HTERT RPE-1 (cell line): ENCODE measurements around the gene TSPAN2.

ENCODE experiments used
- in situ Hi-C: fragments of 300-500 bp; cut with MboI; formaldehyde crosslinking; loops from 4 replicates; pipeline ENCODE4 v1.14.3; 2020; ENCODE audit warnings: low sequenced_read_pairs

TSPAN2 gene

DNA sequence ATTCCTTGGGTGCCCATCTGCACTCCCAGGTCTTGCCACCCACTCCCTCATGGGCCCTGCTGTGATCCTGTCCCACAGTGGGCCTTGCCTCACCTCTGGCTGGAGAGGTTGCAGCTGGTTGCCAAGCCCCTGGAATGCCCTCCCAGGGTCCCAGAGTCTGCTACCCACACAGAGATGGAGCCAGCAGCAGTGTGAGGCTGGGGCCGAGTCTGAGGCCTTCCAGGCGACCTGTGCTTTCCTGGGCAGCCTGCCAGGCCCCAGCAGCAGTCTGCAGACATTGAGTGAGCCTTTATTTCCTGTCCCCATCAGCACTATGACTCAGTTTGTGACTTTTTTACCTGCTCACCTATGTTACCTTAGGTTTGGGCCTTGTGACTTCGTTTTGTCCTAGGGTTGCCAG is 25.0 kb upstream of the TSPAN2 start:
- in situ Hi-C loops: no loop called here

DNA sequence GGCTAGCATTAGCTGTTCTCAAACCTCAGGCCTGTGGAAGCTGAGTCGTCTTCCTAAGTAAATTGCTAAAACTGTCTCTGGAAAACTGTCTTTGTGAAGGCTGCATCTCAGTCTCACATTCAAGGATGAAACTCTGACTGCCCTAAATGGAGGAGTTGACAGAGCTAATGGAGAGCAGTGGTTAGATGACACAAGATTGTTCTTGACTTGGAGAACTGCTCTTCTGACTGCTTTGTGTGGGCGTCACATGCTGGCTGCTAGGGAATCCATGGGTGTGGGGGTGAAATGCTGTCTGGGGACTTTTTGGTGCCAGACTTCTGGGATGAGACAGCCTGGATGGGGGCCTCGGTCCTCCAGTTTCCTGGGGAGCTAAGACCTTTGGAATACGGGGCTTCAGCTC is 24.5 kb upstream of the TSPAN2 start:
- in situ Hi-C loops: no loop called here

DNA sequence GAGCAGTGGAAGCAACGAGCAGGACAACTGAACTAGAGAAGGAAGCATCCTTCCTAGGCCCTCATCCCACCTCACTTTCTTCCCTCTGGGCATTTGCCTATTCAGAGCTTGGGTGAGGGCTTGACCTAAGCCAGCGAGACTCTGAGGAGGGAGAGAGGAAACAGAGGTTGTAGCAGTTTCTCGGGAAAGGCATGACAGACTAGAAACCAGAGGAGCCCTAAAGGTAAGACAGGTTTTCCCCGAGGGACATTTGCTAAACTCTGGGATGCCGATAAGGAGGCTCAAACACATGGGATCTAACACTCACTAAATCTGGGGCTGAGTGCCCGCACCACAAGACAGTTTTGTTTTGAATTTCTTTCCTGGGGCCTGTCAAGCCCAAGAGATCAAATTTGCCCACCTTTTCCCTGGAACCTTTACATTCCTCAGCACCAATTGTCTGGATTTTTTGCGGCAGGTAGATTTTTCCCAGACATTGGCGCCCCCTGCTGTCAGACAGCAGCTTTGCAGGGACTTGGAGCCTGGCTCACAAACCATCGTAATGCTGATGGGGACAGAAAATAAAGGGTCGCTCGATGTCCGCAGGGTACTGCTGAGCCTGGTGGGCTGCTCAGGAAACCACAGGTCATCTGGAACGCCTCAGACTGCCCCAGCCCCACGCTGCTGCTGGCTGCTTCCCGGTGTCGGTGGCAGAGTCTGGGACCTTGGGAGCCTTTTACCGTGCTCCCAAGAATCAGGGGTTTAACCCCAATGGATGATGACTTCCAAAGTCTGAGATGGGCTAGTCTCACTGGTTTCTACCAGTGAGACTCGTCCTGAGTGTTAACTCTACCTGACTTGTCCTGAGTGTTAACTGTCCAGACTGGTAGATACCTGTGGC is 23.4 kb upstream of the TSPAN2 start:
- in situ Hi-C loops: no loop called here

DNA sequence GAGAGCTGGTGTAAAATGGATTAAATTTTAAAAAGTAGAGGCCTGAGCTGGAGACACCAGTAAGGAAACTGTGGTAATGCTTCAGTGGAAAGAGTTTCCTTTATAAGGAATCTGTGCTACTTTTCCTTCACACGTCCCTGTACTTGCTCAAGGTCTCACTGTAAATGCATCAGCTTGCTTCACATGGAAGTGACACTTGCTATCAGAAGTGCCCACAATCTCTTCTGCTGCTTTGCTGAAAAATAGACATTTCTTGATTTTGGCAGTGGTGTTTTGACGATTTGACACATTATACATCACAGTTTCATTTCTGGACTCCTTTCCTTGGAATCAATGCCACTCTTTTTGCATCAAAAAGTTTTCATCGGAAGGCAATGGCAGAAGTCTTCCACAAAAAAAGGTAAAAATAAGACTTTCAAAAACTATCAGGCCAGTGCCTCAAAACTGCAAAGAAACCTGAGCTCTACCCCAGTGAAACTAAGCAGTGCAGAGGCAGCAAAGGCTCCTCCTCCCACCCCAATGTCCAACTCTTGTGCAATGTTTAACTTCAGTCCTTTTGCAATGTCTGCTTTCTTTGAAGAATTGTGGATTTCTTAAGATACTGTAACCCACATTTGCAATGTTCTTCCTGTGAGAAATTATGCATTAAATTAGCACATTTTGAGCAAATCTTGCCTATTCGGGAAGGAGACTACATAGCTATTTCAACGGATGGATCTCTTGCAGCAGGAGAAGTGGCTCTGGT is 18.4 kb upstream of the TSPAN2 start:
- in situ Hi-C loops: no loop called here

DNA sequence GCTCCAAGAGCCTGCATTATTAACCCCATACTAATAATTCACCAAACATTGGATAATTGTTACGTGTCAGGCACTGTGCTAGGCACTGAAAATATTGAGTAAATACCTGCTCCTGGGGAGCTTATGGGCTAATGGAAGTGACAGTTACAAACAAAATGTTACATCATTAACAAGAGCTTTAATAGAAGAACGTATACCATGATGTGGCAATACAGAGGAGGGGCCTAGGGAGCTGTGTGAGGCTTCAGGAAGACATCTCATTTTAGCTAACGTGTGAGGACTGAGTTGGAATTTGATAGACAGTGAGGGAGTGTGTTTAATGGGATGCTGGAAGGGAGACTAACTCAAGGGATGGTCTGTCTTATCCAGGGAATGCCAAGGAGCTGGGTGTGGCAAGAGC is 16.5 kb upstream of the TSPAN2 start:
- in situ Hi-C loops: no loop called here

DNA sequence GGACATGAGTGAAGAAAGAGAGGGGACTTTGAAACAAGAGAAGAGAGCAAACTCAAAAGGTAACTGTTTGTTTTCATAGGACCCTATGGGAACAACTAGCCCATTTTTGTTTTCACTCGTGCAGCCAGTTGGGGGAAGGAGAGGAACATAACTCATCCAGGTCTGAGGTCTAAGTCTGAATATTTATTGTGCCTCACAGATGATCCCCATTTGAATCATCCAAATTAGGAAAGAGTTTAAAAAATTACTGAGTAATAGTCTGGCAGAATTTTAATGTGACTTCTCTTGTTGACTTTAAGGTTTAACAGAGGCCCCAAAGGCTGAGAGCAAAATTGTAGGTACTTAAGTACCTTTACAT is 10.4 kb upstream of the TSPAN2 start:
- in situ Hi-C loops: no loop called here

DNA sequence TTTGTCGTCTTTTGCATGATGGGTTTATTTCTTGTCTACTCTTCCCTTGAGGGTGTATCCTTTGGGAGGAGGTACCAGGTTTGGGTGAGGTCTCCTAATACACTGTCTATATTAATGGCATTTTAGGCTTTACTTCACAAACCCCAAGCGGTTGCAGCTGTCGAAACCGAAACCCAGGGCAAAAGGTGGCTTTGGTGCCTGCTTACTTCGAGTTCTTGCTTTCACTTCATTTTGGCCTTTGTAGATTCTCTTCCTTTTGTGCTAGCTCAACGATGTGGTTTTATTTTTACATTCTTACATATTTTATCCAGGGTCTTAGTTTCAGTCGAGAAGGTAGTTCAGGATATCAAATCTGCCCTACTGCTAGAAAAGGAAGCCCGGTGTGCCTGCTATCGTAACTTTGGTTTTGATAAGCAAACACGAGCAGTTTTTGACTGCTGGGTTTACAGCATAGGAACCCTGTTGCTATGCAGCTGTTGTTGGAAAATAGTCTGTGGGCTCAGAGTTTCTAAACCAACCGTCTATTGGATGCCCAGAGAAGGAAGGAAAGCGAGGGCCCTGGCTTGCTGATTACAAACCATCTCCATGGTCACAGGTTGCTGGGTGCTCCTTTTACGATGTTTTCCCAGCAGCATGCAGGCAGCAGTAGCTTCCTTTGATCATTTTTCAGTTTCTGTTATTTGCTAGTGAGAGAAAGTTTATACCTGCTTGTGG is 9.8 kb upstream of the TSPAN2 start:
- in situ Hi-C loops: no loop called here

DNA sequence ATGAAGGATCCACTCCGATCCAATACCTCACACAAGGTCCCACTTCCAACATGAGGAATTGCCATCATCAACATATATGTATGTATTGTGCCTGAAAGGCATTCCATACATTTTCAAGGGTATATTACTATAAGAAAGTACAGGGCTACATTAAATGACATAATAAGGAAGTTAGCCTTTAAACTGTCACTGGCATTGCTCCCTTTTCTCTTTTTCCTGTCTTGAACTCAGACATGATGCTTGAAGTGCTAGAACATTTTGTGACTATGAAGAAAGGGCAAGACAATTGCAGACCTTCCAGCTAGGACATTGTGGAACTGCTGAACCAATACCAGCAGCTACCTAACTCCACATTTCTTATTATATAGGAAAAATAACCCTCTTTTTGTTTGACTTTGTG is 2.9 kb upstream of the TSPAN2 start:
- in situ Hi-C loops: no loop called here

DNA sequence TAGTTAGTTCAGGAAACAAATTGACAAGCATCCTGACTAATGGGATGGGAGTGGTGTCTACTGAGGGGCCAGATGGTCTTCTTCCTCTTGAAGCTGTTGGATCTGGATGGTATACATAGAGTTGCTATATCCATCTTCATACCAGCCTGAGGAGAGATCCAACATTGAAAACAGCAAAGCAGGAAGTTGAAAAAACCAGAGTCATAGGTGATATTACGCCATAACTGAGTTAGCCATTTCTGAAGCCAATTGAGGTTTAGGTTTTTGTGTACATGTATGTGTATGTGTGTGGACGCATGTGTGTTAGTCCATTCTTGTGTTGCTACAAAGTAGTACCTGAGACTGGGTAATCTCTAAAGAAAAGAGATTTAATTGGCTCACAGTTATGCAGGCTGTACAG is 2.3 kb upstream of the TSPAN2 start:
- in situ Hi-C loops: no loop called here

DNA sequence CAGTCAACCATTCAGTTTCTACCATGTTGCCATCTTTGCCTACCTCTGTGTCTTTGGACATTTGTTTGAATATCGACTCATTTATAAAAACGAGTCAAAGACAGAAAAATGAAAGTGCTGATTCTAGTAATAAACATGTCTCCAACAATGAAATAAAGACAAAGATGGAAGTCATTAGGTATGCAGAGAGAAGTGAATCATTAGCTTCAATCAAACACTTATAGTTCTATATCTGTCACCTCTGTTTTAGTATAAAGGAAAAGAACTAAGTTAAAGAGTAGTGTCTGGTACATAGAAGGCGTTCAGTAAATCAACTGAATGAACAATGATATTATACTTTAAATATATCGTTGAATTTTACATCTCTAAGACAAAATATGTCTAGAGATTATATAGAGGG is 1.7 kb upstream of the TSPAN2 start:
- in situ Hi-C loops: no loop called here

DNA sequence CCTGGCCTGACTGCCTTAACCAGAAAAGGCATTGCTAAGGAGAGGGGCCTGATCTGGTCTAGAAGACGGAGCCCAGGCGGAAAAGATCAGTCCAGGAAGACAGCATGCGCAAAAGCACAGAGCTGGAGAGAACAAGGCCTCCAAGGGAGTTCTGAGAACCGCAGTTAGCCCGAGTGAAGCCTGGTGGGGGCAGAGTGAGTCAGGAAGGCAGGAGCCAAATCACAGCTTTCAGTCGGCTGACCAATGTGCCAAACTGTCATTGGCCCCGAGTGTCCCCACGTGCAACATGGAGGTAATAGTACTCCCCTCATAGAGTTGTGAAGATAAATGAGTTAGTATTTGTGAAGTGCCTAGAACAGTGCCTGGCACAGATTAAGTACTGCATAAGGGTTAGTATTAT is 1.2 kb upstream of the TSPAN2 start:
- in situ Hi-C loops: no loop called here

DNA sequence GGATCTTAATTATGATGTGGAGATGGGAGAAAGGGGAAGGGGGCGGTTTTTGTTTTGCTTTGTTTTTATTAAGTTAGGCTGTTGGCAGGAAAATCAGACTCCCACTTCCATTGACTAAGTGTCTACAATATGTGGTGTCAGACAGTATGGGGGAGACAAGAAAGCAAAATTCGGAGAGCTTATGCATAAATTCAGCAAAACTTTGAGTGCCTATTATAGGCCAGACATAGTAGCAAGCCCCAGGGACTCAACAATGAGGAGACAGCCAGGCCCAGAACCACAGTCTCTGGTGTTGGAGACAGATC is 835 bp upstream of the TSPAN2 start:
- in situ Hi-C loops: no loop called here

DNA sequence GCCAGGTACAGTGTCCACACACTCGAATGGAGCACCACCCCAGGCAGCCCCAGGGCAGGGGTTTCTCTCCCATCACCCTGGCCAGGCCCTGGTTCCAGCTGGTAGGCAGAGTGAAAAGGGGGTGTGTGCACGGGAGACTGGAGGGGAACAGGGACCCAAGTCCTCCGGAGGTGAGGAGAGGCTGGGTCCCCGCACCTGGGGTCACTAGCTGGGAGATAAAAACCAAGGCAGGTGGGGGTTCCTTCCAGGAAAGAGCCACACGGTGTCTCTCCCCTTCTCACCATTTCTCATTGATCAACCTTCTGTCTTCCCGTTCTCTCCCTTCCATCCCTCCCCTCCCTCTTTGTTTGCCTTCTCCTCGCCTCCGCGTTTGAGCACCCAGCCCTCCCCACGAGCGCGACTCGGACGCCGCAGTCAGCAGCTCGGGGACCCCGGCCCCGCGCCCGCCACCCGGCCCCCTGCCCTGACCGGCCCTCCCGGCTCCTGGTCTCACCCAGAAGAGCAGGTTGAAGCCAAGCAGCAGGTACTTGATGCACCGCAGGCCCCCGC is 358 bp downstream of the TSPAN2 start:
- in situ Hi-C loops: no loop called here

DNA sequence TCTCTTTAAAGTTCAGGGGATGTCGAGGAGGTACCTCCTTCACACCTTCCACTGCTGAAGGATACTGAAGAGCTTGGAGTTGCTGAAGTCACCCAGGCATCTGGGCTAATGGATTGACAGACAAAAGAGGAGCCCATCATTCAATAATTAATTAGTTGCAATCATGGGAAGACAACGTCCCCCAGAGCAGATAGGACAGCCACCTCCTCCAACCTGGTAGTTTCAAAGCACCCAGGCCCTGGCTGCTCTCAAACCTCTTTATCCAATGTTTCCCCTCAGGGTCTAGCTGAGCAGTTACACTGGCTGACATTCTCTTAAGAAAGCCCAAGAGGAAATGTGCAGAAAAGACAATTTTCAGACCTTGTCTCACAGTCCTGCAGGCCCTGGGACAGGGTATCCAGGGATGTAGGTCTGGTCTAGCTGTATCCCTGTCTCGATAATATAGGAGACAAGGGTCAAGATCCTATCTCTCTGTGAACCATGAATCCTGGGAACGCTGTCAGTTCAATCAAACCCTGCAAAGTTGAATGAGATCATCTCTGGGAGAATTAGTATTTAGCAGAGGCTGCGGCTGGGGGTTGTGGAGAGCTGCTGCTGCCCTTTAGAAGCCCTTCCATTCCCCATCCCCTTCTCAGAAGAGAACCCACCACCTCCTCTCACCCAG is 1.1 kb downstream of the TSPAN2 start:
- in situ Hi-C loops: no loop called here

DNA sequence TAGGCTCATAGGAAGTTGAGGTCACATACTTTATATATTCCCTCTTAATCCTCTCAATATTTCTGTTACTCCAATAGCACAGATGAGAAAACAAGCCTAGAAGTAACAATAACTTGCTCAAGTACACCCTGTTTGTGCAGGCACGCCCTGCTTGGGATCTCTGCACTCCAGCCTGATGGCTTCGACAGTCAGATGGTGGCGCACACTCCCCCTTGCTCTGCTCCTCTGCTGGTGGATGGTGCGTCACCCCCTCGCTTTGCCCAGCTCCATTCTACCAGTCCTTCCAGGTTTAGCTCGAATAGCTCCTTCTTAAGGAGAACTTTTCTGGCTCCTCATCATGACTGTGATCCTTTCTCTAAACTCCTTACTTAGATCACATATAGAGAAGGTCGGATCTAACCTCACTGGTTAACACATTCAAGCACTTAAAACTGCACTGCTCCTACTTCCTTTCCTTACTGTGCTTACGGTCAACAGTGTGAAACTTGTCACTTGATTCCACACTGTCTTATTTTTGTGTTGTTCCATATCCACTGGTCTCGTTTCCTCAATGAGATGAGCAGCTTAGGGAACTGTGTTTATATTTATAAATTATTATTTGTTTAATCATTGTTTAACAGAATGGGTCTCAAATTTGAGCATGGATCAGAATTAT is 3.0 kb downstream of the TSPAN2 start:
- in situ Hi-C loops: no loop called here

DNA sequence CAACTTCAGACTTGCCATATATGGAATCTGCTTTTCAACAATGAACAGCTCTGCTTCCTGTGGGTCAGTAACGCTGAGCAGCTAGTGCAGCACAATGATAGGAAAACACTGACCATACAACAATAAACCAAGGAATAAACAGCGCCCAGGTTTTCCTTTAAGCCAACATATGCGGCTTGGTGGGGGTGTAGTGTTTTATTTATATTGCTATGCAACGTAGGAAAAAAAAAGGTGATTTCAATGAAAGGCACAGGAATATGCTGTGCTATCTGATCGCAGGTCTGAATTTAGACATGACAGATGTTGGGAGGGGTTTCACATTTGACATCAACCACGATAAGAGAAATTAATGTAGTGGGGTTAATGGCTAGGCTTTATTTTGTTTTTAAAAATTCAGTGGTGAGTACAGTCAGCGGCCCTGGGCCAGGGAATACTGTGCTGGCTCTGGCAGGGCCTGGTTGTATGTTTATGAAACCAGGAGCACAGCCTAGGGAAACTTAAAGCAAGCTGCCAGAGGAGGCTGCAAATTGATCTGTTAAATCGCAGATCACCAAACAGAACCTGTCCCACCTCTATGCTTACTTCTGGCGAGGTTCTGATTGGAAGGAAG is 4.3 kb downstream of the TSPAN2 start:
- in situ Hi-C loops: no loop called here

DNA sequence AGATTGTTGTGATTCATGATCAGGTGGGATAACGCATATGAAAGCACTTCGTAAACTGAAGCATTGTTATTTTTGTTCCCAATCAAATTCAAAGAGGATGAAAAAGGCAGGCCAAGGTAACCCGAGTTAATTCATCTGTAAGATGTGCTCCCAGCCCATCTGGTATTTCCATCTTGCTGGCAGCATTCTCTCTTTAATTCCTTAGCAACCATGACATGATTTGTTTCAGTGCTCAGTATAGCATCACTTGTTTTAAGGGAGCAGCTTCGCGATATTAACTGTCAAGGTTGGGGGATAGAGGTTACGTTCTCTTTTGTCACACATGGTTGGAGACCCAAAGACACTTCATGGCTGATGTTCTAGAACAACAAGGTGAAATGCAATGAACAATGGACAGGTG is 6.4 kb downstream of the TSPAN2 start:
- in situ Hi-C loops: no loop called here

DNA sequence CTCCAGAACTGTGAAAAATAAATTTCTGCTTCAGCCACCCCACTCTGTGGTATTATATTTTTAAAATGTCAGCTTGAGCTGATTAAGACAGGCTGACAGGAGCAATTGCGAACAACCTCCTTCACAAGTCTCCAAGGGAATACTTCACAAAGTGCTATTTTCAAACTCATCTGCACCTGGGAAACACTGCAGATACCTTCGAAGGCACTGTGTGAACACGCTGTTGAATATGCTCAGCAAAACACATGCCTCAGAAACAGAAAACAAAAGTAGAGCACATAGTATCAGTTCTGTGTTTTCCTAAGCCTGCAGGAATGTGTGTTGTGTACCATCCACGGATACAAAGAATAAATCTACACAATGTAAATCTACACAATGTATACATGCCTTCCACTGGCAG is 10.6 kb downstream of the TSPAN2 start:
- in situ Hi-C loops: no loop called here

DNA sequence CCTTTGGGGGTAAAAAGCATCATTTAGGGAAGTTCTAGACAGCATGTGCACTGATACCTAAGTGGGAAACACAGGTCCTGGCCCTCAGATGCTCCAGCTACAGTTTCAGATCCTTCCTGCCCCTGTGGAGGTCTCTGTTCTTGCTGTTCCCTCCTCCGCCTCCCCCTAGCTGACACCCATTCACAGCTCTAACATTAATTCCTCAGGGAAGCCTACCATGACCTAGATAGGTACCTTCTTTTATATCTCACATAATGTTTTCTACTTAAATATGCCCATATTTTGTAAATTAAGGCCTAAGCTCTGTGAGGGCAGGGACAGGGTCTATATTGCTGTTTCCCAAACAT is 11.3 kb downstream of the TSPAN2 start:
- in situ Hi-C loops: no loop called here

DNA sequence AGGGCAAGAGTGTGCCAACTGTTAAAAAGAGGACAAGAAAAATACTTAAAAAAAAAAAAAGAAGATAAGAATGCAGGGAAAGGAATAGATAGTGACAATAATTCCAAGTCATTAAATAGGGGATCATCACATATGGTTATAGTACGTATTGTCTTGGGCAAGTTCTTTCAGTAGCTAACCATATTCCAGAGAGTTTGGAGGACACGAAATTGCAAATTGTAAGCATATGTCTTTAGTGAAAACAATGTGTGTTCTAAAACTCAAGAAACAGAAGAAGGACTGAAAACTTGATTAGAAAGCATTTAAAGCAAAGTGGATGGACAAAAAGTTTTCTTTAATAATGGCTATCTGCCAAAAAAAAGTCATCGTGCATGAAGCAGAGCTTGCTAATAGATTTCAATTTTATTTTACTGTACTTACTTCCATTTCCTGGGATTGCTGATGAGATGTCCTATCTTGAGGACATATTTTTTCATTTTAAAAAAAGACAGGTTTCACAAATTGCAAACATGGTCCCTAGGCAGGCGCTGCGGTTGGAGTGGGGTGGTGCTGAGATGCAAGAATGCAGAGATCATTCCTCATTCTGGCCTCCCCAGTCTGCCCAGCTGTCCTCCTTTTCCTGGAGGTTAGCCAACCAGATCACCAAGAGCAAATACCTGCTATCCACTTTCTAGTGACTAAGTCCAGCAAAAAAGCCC is 11.9 kb downstream of the TSPAN2 start:
- in situ Hi-C loops: no loop called here
